Measurements from ENCODE around the gene TRIO. TPM values are rescaled to one million over a fixed set of nuclear protein-coding genes. Genes with fewer than 3 reads are reported as not detected.

The TRIO gene
- total RNA-seq, 3 donors from 2014 or later (not counting 1 experiment from before 2014, with no cell fraction given), result 84.6 to 136 (median 94.3) TPM

DNA sequence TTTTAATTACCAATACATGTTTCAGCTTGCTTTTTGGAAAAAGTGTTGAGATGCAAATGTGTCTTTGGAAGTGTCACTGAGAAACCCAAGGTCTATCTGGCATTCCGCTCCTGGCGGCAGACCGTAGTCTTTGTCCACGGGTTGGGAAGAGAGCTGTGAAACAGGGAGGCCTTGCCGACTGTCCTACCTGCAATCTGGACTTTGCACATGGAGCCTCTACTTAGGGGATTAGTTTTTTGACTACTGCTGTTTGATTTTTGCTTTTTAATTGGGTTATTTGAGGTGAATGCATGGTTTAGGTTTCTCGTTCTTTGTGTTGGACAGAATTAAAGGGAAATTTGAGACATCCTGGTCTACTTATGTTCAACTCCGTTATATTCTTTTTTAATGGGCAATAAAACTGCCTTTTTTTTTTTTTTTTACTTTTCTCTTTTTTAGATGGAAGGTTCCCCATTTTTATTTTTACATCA is 25.7 kb downstream of the TRIO start:
- Histone ChIP-seq H3K36me3 (ENCODE audit: control insufficient read depth, insufficient read depth, low read length) (no peaks in the 10 kb centered on the region), H3K4me1 (ENCODE audit: control insufficient read depth, insufficient read depth, low read length) (peaks cover 30% of the 10 kb centered on the region), H3K27me3 (ENCODE audit: control insufficient read depth, insufficient read depth, low read length) (no peaks in the 10 kb centered on the region), H3K9me3 (ENCODE audit: control insufficient read depth, insufficient read depth, low read length) (no peaks in the 10 kb centered on the region), H3K27ac (ENCODE audit: low read length) (peak overlapping the region; percentile 45), H3K4me3 (ENCODE audit: low read length) (peak overlapping the region; percentile 23)
- TF ChIP-seq, protein P1, sequence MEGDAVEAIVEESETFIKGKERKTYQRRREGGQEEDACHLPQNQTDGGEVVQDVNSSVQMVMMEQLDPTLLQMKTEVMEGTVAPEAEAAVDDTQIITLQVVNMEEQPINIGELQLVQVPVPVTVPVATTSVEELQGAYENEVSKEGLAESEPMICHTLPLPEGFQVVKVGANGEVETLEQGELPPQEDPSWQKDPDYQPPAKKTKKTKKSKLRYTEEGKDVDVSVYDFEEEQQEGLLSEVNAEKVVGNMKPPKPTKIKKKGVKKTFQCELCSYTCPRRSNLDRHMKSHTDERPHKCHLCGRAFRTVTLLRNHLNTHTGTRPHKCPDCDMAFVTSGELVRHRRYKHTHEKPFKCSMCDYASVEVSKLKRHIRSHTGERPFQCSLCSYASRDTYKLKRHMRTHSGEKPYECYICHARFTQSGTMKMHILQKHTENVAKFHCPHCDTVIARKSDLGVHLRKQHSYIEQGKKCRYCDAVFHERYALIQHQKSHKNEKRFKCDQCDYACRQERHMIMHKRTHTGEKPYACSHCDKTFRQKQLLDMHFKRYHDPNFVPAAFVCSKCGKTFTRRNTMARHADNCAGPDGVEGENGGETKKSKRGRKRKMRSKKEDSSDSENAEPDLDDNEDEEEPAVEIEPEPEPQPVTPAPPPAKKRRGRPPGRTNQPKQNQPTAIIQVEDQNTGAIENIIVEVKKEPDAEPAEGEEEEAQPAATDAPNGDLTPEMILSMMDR (IDR thresholded peaks at IDR 0.05), result no peak
- H3K27ac Mint-ChIP-seq, result peak overlapping the region; percentile 67 to 88
- 84% methylated on average over 6 of the region's 7 CpGs for WGBS (ENCODE audit: insufficient coverage)
- intact Hi-C loops (cut with micrococcal nuclease), result no loop called here
- no peaks in the 10 kb centered on the region for H3K36me3 Mint-ChIP-seq
- peaks cover 46 to 73% of the 10 kb centered on the region in 2 donors for H3K4me1 Mint-ChIP-seq
- DNase-seq, result no peak
- H3K9me3 Mint-ChIP-seq, result no peaks in the 10 kb centered on the region
- no peaks in the 10 kb centered on the region for H3K27me3 Mint-ChIP-seq (ENCODE audit: low read depth in 2 of 2)
- peak overlapping the region; percentile 67 for H3K4me3 Mint-ChIP-seq
- ATAC-seq, result no peak

DNA sequence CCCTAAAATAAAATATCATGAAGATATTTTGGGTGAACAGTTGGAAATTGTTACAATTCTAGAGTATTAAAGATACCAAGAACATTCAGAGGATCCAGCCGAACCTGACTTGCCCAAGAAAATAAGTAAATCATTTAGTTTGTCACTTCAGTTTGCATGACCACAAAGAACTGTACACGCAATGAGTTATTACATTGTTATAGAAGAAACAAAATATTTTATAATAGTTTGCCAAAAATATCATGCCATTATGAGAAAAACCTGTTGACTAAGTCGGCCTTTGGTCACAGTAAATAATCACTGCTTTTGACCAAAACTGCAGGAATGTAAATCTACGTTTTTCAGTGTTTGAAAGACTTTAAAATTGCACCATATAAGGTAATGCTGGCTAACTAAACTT is 27.9 kb downstream of the TRIO start:
- Mint-ChIP-seq H3K27ac (peak overlapping the region; percentile 72 to 91), H3K27me3 (ENCODE audit: low read depth in 2 of 2) (no peaks in the 10 kb centered on the region), H3K9me3 (no peaks in the 10 kb centered on the region), H3K4me1 (peaks cover 54 to 73% of the 10 kb centered on the region in 2 donors), H3K4me3 (peak overlapping the region; percentile 76), H3K36me3 (no peaks in the 10 kb centered on the region)
- Histone ChIP-seq H3K4me1 (ENCODE audit: control insufficient read depth, insufficient read depth, low read length) (peaks cover 38% of the 10 kb centered on the region), H3K27ac (ENCODE audit: low read length) (peak overlapping the region; percentile 9), H3K36me3 (ENCODE audit: control insufficient read depth, insufficient read depth, low read length) (no peaks in the 10 kb centered on the region), H3K4me3 (ENCODE audit: low read length) (no peak overlapping the region), H3K27me3 (ENCODE audit: control insufficient read depth, insufficient read depth, low read length) (no peaks in the 10 kb centered on the region), H3K9me3 (ENCODE audit: control insufficient read depth, insufficient read depth, low read length) (no peaks in the 10 kb centered on the region)
- TF ChIP-seq, protein P1 (IDR thresholded peaks at IDR 0.05), result no peak
- ATAC-seq (no peak), DNase-seq (no peak)
- 42% methylated on average over 3 of the region's 4 CpGs for WGBS (ENCODE audit: insufficient coverage)
- intact Hi-C loops (cut with micrococcal nuclease), result loop anchor here (5.0 kb wide), 1 partner anchor 36 kb away; no protein-coding TSS in a partner anchor

DNA sequence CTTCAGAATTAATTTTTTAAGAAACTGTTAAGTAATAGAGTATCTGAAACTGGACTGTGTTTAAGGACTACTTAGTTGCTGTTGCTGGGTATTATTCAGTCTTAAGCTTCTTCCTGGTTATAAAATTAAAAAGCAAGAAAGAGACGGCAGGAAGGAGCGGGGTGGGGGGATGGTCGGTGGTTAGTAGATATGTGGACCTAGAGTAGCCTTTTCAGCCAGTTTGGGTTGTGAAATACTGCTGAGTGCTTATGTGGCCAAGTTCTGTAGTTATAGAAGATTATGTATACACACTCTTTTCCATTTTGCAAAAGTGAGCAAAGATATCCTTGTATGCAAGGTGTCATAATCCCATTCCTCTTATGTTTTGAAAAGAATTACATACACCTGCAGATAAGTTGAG is 28.5 kb downstream of the TRIO start:
- Histone ChIP-seq H3K27me3 (ENCODE audit: control insufficient read depth, insufficient read depth, low read length) (no peaks in the 10 kb centered on the region), H3K4me1 (ENCODE audit: control insufficient read depth, insufficient read depth, low read length) (peaks cover 38% of the 10 kb centered on the region), H3K9me3 (ENCODE audit: control insufficient read depth, insufficient read depth, low read length) (no peaks in the 10 kb centered on the region), H3K36me3 (ENCODE audit: control insufficient read depth, insufficient read depth, low read length) (no peaks in the 10 kb centered on the region), H3K27ac (ENCODE audit: low read length) (peak overlapping the region; percentile 9), H3K4me3 (ENCODE audit: low read length) (no peak overlapping the region)
- DNase-seq (no peak), ATAC-seq (peak; percentile 29 to 48 (median 32))
- Mint-ChIP-seq H3K4me1 (peaks cover 54 to 67% of the 10 kb centered on the region in 2 donors), H3K36me3 (no peaks in the 10 kb centered on the region), H3K4me3 (peak overlapping the region; percentile 76), H3K27ac (peak overlapping the region; percentile 72 to 91), H3K9me3 (no peaks in the 10 kb centered on the region), H3K27me3 (ENCODE audit: low read depth in 2 of 2) (no peaks in the 10 kb centered on the region)
- WGBS (ENCODE audit: insufficient coverage), result 21% methylated on average over 3 of the region's 3 CpGs
- intact Hi-C loops (cut with micrococcal nuclease), result loop anchor here (5.0 kb wide), 1 partner anchor 36 kb away; no protein-coding TSS in a partner anchor
- TF ChIP-seq, protein P1 (IDR thresholded peaks at IDR 0.05), result no peak
